SJSA1 (cell line): ENCODE measurements around the gene PCSK5. TPM values are rescaled to one million over a fixed set of nuclear protein-coding genes. Genes with fewer than 3 reads are reported as not detected.
A peak's percentile ranks its signal among the peaks of the same experiment; 100 is the strongest.
"Not testable (repeated sequence)": the region's sequence is repeated elsewhere in the genome, so short reads cannot be mapped to it uniquely, and the experiment has no call there.

Source experiments
- DNase-seq, 2 experiments: peaks; one replicate each; pipeline ENCODE4 v3.0.0-alpha.2; 2015 to 2020; ENCODE audit warnings: low spot score in 2 of 2, low read depth in 1 of 2
- H3K27ac ChIP-seq: fragments of 250-450 bp; sonication (Bioruptor Pico); 2 replicates; pipeline ENCODE4 v1.5.1; 2020; ENCODE audit warnings: mild to moderate bottlenecking, moderate library complexity
- H3K27me3 ChIP-seq: fragments of 250-450 bp; sonication (Bioruptor Pico); replicated peaks from 2 replicates; pipeline ENCODE4 v1.5.1; 2020; ENCODE audit warnings: mild to moderate bottlenecking, moderate library complexity
- H3K36me3 ChIP-seq: fragments of 250-450 bp; sonication (Bioruptor Pico); 2 replicates; pipeline ENCODE4 v1.5.1; 2020; ENCODE audit warnings: mild to moderate bottlenecking
- H3K4me1 ChIP-seq: fragments of 250-450 bp; sonication (Bioruptor Pico); replicated peaks from 2 replicates; pipeline ENCODE4 v1.6.1; 2021; ENCODE audit warnings: mild to moderate bottlenecking
- H3K4me3 ChIP-seq: fragments of 250-450 bp; sonication (Bioruptor Pico); 2 replicates; pipeline ENCODE4 v1.5.1; 2020; ENCODE audit warnings: mild to moderate bottlenecking
- H3K9me3 ChIP-seq: fragments of 250-450 bp; sonication (Bioruptor Pico); replicated peaks from 2 replicates; pipeline ENCODE4 v1.5.1; 2020; ENCODE audit warnings: mild to moderate bottlenecking
- total RNA-seq: library from RNA; depleted of rRNA; stranded (reverse); fragments of >200 nt; shearing (Covaris generic); gene quantifications from 2 replicates; pipeline ENCODE4 v1.2.3, GENCODE V29; 2014

Gene PCSK5
- total RNA-seq, 1 experiment from 2014 or later: 20.8 TPM

- H3K27me3 ChIP-seq: no peaks in the 10 kb centered on the region
- no peak for DNase-seq
- no peaks in the 10 kb centered on the region for H3K36me3 ChIP-seq
- no peak overlapping the region for H3K4me3 ChIP-seq
- peaks cover 8% of the 10 kb centered on the region for H3K4me1 ChIP-seq
- H3K9me3 ChIP-seq: no peaks in the 10 kb centered on the region
- no peak overlapping the region for H3K27ac ChIP-seq
Observed at GRCh38 chr9:76296561-76297310, 406.3 kb downstream of the PCSK5 start.

GRCh38 chr9:76297721-76298239 lies 407.3 kb downstream of the PCSK5 start:
- no peak overlapping the region for H3K27ac ChIP-seq

GRCh38 chr9:76298521-76299144 lies 408.2 kb downstream of the PCSK5 start:
- DNase-seq: no peak
- Histone ChIP-seq H3K36me3 (no peaks in the 10 kb centered on the region), H3K27ac (no peak overlapping the region), H3K9me3 (no peaks in the 10 kb centered on the region), H3K27me3 (no peaks in the 10 kb centered on the region), H3K4me3 (no peak overlapping the region), H3K4me1 (peaks cover 8% of the 10 kb centered on the region)

More at GRCh38 chr9:76297721-76298239, 407.3 kb downstream of the PCSK5 start:
- Histone ChIP-seq H3K9me3 (no peaks in the 10 kb centered on the region), H3K4me1 (peaks cover 8% of the 10 kb centered on the region), H3K36me3 (no peaks in the 10 kb centered on the region), H3K27me3 (no peaks in the 10 kb centered on the region), H3K4me3 (no peak overlapping the region)
- DNase-seq: no peak

GRCh38 chr9:76302543-76302942 lies 412.1 kb downstream of the PCSK5 start:
- DNase-seq: no peak
- Histone ChIP-seq H3K4me1 (peaks cover 5% of the 10 kb centered on the region), H3K36me3 (no peaks in the 10 kb centered on the region), H3K4me3 (no peak overlapping the region), H3K9me3 (no peaks in the 10 kb centered on the region), H3K27me3 (no peaks in the 10 kb centered on the region), H3K27ac (no peak overlapping the region)

GRCh38 chr9:76302947-76303550 lies 412.6 kb downstream of the PCSK5 start:
- Histone ChIP-seq H3K36me3 (no peaks in the 10 kb centered on the region), H3K4me3 (no peak overlapping the region), H3K9me3 (no peaks in the 10 kb centered on the region), H3K27me3 (no peaks in the 10 kb centered on the region), H3K4me1 (no peaks in the 10 kb centered on the region; the same call in 1 of the 2 replicates), H3K27ac (no peak overlapping the region)
- DNase-seq: peak in 1 of 2 experiments; percentile 44

GRCh38 chr9:76307047-76307446 lies 416.6 kb downstream of the PCSK5 start:
- not testable (repeated sequence) for H3K27ac ChIP-seq, H3K9me3 ChIP-seq, H3K36me3 ChIP-seq, H3K27me3 ChIP-seq, H3K4me3 ChIP-seq, H3K4me1 ChIP-seq, DNase-seq

- H3K4me1 ChIP-seq: no peaks in the 10 kb centered on the region
- DNase-seq: no peak
- no peak overlapping the region for H3K4me3 ChIP-seq
- H3K27ac ChIP-seq: no peak overlapping the region
- no peaks in the 10 kb centered on the region for H3K27me3 ChIP-seq
- H3K36me3 ChIP-seq: no peaks in the 10 kb centered on the region
- H3K9me3 ChIP-seq: no peaks in the 10 kb centered on the region
Observed at GRCh38 chr9:76310577-76310976, 420.1 kb downstream of the PCSK5 start.

GRCh38 chr9:76310991-76311390 lies 420.5 kb downstream of the PCSK5 start:
- H3K9me3 ChIP-seq: no peaks in the 10 kb centered on the region
- H3K27me3 ChIP-seq: no peaks in the 10 kb centered on the region
- H3K36me3 ChIP-seq: no peaks in the 10 kb centered on the region
- H3K4me1 ChIP-seq: no peaks in the 10 kb centered on the region
- no peak overlapping the region for H3K27ac ChIP-seq
- no peak overlapping the region for H3K4me3 ChIP-seq
- no peak for DNase-seq

- no peaks in the 10 kb centered on the region for H3K9me3 ChIP-seq
- H3K4me1 ChIP-seq: no peaks in the 10 kb centered on the region
- no peak overlapping the region for H3K27ac ChIP-seq
- no peak overlapping the region for H3K4me3 ChIP-seq
- no peak for DNase-seq
- H3K27me3 ChIP-seq: no peaks in the 10 kb centered on the region
- H3K36me3 ChIP-seq: no peaks in the 10 kb centered on the region
Observed at GRCh38 chr9:76311537-76311936, 421.1 kb downstream of the PCSK5 start.

- Histone ChIP-seq H3K27me3 (no peaks in the 10 kb centered on the region), H3K27ac (no peak overlapping the region), H3K4me1 (no peaks in the 10 kb centered on the region), H3K9me3 (no peaks in the 10 kb centered on the region), H3K4me3 (no peak overlapping the region), H3K36me3 (no peaks in the 10 kb centered on the region)
- DNase-seq: no peak
Observed at GRCh38 chr9:76313771-76314170, 423.3 kb downstream of the PCSK5 start.

GRCh38 chr9:76314321-76314720 lies 423.8 kb downstream of the PCSK5 start:
- no peaks in the 10 kb centered on the region for H3K36me3 ChIP-seq
- H3K4me1 ChIP-seq: no peaks in the 10 kb centered on the region
- no peaks in the 10 kb centered on the region for H3K9me3 ChIP-seq
- no peaks in the 10 kb centered on the region for H3K27me3 ChIP-seq
- no peak overlapping the region for H3K27ac ChIP-seq
- no peak overlapping the region for H3K4me3 ChIP-seq
- no peak for DNase-seq

- H3K4me1 ChIP-seq: peaks cover 6% of the 10 kb centered on the region
- no peak overlapping the region for H3K4me3 ChIP-seq
- no peaks in the 10 kb centered on the region for H3K36me3 ChIP-seq
- H3K27ac ChIP-seq: no peak overlapping the region
- DNase-seq: no peak
- no peaks in the 10 kb centered on the region for H3K9me3 ChIP-seq
- no peaks in the 10 kb centered on the region for H3K27me3 ChIP-seq
Observed at GRCh38 chr9:76316069-76316468, 425.6 kb downstream of the PCSK5 start.

GRCh38 chr9:76319466-76319865 lies 429.0 kb downstream of the PCSK5 start:
- H3K4me3 ChIP-seq, DNase-seq, H3K27me3 ChIP-seq, H3K27ac ChIP-seq, H3K36me3 ChIP-seq, H3K9me3 ChIP-seq: not testable (repeated sequence)
- H3K4me1 ChIP-seq: peaks cover 30% of the 10 kb centered on the region

GRCh38 chr9:76321195-76321828 lies 430.8 kb downstream of the PCSK5 start:
- Histone ChIP-seq H3K9me3 (no peaks in the 10 kb centered on the region), H3K27ac (peak overlapping the region; percentile 94)
- peak; percentile 67 to 74 for DNase-seq

More at GRCh38 chr9:76321195-76321828, 430.8 kb downstream of the PCSK5 start:
- H3K27me3 ChIP-seq: no peaks in the 10 kb centered on the region
- H3K4me1 ChIP-seq: peaks cover 30% of the 10 kb centered on the region
- no peak overlapping the region for H3K4me3 ChIP-seq
- H3K36me3 ChIP-seq: no peaks in the 10 kb centered on the region
